ENCODE data around the gene DCAF11.

Gene DCAF11

GRCh38 chr14:24139272-24139934 is 24.8 kb downstream of the DCAF11 start:
- DNase-seq (ENCODE audit: low read depth, low spot score) = no peak

DNA sequence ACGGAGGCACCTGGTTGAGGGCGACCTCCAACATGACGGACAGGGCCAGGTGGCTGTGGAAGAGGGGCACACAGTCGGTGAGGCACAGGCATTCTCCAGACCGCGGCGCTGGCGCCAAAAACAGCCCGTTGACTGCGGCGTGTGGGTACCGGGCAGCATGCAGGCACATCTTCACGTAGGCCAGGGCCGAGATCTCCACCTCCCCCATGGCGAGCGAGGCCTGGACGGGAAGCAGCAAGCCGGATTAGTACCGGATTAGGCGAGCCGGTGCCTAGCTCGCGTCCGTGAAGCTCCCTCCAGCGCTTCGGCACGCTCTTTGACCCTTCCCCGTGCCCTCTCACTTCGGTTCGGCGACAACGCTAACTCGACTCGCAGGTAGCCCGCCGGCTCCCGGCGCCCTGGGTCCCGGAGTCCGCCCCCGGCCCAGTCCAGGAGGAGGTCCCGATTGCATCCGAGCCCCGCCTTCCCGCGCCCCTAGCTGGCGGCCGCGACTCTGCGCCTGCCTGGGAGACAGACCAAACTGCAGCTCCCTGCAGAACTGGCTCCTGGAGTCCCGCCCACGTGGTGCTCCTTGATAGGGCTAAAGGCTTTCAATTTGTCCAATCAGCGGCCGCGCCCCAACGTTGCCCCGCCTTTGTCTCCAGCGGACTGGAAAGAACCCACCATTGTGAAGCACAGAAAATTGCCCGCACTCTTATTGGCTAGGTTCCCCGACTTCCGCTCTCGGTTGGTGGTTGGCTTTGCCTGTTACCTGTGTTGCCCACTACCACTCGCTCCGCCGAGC is 26.7 kb downstream of the DCAF11 start, which contains the start of gene EMC9:
Gene EMC9, minus strand, starts transcription at position 495 of the 784 bp plus-strand sequence. Its CDS starts 287 bp downstream, at position 208.
- peak; percentile 98 for DNase-seq (ENCODE audit: low read depth, low spot score)

- DNase-seq (ENCODE audit: low read depth, low spot score) = no peak
Measured at GRCh38 chr14:24143511-24143910, 28.9 kb downstream of the DCAF11 start.

- DNase-seq (ENCODE audit: low read depth, low spot score) = no peak
Measured at GRCh38 chr14:24144451-24144850, 29.9 kb downstream of the DCAF11 start.

GRCh38 chr14:24145219-24145618 is 30.6 kb downstream of the DCAF11 start:
- no peak for DNase-seq (ENCODE audit: low read depth, low spot score)

GRCh38 chr14:24145690-24146452 is 31.3 kb downstream of the DCAF11 start:
- no peak for DNase-seq (ENCODE audit: low read depth, low spot score)

DNA sequence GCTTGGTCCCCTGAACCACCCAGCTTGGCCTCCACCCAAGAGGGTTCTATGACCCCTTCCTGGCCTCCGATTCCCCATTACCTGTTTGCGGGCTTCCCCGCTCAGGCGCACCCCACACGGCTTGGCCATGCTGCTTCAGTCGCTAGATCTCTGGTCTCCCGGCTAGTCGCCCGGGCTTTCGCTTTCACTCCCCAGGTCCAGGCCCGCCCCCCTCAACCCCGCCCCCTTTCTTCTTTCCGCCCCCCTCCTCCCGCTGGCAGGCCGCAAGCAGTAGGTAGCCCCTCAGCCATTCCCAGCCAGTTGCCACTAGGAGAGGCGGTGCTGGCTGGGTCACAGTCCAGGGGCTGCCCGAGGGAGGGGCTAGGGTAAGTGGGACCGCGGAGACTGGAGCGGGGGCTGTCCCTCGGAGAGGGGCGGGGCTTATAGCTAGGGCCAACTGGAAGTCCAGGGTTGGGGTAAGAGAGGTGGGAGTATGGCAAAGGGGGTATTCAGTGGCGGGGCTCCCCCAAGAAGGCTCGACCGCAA is 31.9 kb downstream of the DCAF11 start, which contains the start of gene PSME2:
Gene PSME2, minus strand, starts transcription at position 158 of the 525 bp plus-strand sequence. Its CDS starts 29 bp downstream, at position 129.
- peak; percentile 88 for DNase-seq (ENCODE audit: low read depth, low spot score)

- peak; percentile 89 for DNase-seq (ENCODE audit: low read depth, low spot score)
Measured at GRCh38 chr14:24146978-24147760, 32.6 kb downstream of the DCAF11 start, which contains the start of gene RNF31. RNF31 (plus strand) TSS chr14:24147498; CDS start chr14:24147699, 201 bp downstream.

- no peak for DNase-seq (ENCODE audit: low read depth, low spot score)
Measured at GRCh38 chr14:24147761-24148428, 33.3 kb downstream of the DCAF11 start.

DNA sequence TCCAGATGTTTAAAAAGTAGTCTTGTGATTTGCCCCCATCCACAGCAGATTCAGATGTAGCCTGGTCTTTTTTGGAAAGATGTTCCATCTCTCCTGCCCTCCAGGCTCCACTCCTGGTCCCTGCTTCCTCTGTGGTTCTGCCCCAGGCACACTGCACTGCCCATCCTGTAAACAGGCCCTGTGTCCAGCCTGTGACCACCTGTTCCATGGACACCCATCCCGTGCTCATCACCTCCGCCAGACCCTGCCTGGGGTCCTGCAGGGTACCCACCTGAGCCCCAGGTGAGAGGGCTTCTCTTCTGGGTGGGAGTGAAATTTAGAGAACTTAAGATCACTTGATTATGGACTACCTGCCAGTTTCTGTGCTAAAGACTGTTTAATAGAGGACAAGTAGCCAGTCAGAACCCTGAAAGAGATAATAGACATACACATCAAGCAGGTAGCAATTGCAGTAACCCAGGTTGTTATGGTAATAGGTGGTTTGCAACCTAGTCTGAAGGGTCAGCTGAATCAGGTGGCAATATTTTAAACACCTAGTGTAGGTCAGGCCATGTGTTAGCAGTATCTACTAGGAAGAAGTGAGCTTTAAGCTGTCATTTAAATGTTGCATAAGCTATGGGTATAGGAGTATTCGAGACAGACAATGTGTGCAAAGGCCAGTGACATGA is 34.9 kb downstream of the DCAF11 start:
- no peak for DNase-seq (ENCODE audit: low read depth, low spot score)

DNA sequence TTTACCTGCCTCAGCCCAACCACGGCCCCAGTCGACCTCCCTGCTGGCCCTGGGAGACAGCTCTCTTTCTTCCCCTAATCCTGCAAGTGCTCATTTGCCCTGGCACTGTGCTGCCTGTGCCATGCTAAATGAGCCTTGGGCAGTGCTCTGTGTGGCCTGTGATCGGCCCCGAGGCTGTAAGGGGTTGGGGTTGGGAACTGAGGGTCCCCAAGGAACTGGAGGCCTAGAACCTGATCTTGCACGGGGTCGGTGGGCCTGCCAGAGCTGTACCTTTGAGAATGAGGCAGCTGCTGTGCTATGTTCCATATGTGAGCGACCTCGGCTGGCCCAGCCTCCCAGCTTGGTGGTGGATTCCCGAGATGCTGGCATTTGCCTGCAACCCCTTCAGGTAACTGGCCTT is 35.5 kb downstream of the DCAF11 start:
- DNase-seq (ENCODE audit: low read depth, low spot score) = no peak

DNA sequence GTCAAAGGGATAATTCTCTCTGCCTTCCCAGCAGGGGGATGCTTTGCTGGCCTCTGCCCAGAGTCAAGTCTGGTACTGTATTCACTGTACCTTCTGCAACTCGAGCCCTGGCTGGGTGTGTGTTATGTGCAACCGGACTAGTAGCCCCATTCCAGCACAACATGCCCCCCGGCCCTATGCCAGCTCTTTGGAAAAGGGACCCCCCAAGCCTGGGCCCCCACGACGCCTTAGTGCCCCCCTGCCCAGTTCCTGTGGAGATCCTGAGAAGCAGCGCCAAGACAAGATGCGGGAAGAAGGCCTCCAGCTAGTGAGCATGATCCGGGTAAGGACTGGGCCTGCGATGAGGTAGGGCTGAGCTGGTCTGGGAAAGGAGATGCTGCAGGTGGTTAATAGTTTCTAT is 36.0 kb downstream of the DCAF11 start:
- no peak for DNase-seq (ENCODE audit: low read depth, low spot score)

DNA sequence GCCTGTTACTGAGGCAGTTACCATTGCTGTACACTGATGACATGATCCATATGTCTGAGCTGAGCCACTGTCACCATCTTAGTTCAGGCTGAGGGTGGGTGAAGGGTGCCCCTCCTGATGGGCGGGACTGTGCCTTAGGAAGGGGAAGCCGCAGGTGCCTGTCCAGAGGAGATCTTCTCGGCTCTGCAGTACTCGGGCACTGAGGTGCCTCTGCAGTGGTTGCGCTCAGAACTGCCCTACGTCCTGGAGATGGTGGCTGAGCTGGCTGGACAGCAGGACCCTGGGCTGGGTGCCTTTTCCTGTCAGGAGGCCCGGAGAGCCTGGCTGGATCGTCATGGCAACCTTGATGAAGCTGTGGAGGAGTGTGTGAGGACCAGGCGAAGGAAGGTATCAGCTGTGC is 36.4 kb downstream of the DCAF11 start:
- DNase-seq (ENCODE audit: low read depth, low spot score) = no peak

GRCh38 chr14:24151404-24152080 is 37.0 kb downstream of the DCAF11 start:
- no peak for DNase-seq (ENCODE audit: low read depth, low spot score)

DNA sequence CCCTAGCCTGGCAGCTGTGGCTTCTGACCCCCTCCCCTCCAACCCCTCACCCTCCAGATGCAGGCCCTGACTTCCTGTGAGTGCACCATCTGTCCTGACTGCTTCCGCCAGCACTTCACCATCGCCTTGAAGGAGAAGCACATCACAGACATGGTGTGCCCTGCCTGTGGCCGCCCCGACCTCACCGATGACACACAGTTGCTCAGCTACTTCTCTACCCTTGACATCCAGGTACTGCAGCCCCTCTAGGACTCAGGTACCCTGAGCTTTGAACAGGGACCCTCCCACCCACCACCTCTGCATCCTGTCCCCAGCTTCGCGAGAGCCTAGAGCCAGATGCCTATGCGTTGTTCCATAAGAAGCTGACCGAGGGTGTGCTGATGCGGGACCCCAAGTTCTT is 40.5 kb downstream of the DCAF11 start:
- DNase-seq (ENCODE audit: low read depth, low spot score) = no peak

DNA sequence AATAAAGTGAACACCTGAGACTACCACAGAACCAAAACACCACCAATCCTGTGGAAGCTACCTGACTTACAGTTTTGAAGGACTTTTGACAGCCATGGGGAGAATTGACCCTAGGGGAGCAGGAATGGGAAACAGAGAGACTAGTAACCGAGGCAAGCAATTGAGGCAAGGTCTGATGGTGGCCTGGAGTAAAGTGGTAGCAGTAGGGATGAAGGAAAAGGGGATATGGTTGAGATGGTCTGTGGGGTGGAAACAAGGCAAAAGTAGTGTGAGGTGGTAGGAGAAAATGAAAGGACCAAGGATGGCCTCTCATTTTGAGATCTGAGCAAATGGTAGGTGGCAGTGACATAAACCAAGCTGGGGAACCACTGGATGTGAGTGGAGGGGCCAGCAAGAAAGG is 42.3 kb downstream of the DCAF11 start:
- DNase-seq (ENCODE audit: low read depth, low spot score) = no peak

DNA sequence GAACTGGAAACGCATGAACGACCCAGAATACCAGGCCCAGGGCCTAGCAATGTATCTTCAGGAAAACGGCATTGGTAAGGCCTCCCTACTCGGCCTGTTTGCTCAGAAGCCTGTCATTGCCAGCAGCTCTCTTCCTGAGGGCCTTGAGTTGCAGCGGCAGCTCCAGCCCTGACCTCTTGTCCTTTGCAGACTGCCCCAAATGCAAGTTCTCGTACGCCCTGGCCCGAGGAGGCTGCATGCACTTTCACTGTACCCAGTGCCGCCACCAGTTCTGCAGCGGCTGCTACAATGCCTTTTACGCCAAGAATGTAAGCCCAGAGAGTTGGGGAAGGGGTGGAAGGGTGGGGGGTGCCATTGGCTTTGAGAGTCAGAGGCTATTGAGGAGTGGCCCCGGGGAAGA is 42.8 kb downstream of the DCAF11 start:
- DNase-seq (ENCODE audit: low read depth, low spot score) = no peak

- DNase-seq (ENCODE audit: low read depth, low spot score) = no peak
Measured at GRCh38 chr14:24159777-24160498, 45.4 kb downstream of the DCAF11 start.

DNA sequence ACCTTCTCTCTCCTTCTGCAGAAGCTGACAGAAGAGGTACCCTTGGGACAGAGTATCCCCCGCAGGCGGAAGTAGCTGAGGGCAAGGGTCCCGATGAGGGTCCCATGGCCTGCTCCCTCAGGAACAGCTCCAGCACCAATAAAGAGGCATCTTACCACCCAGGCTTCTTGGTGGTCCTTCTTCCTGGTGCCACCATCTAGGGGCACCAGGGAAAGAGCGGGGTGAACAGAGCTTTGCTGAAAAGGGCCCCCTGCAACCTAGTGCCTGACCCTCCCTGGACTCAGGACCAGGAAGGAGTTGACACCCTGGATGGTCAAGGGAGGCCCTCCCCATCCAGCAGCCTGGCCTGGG is 45.9 kb downstream of the DCAF11 start:
- no peak for DNase-seq (ENCODE audit: low read depth, low spot score)
